IPS-20b (cell line): ENCODE data around the gene CDK4.
"Not testable (repeated sequence)": the region's sequence is repeated elsewhere in the genome, so short reads cannot be mapped to it uniquely, and the experiment has no call there.

Source experiments
- H3K27ac ChIP-seq: one replicate; pipeline ENCODE4 v1.5.1; 2013; ENCODE audit warnings: low read length
- H3K27me3 ChIP-seq: 2 replicates; pipeline ENCODE4 v1.6.1; 2013; ENCODE audit warnings: mild to moderate bottlenecking, low read length, inconsistent platforms; ENCODE audit not compliant: insufficient read depth
- H3K36me3 ChIP-seq: 2 replicates; pipeline ENCODE4 v1.6.1; 2013; ENCODE audit warnings: low read depth, mild to moderate bottlenecking, inconsistent platforms, low read length, moderate library complexity; ENCODE audit not compliant: insufficient read depth
- H3K4me1 ChIP-seq: 2 replicates; pipeline ENCODE4 v1.6.1; 2013; ENCODE audit warnings: mild to moderate bottlenecking, control low read depth, inconsistent platforms, low read length, moderate library complexity; ENCODE audit not compliant: insufficient read depth
- H3K4me3 ChIP-seq: 2 replicates; pipeline ENCODE4 v1.5.1; 2013; ENCODE audit warnings: mild to moderate bottlenecking, low read length, inconsistent platforms
- H3K9ac ChIP-seq: 2 replicates; pipeline ENCODE4 v1.6.1; 2013; ENCODE audit warnings: low read depth, mild to moderate bottlenecking, inconsistent platforms, low read length, moderate library complexity
- H3K9me3 ChIP-seq: 2 replicates; pipeline ENCODE4 v1.6.1; 2013; ENCODE audit warnings: mild to moderate bottlenecking, low read depth, low read length, inconsistent platforms; ENCODE audit not compliant: insufficient read depth

CDK4 gene

GRCh38 chr12:57718641-57719528 is 33.2 kb downstream of the CDK4 start:
- H3K4me3 ChIP-seq, result no peak overlapping the region
- no peak overlapping the region for H3K27ac ChIP-seq
- no peaks in the 10 kb centered on the region for H3K9me3 ChIP-seq
- no peak overlapping the region for H3K9ac ChIP-seq
- peaks cover 18% of the 10 kb centered on the region for H3K36me3 ChIP-seq
- H3K4me1 ChIP-seq, result no peaks in the 10 kb centered on the region
- H3K27me3 ChIP-seq, result peaks cover 13% of the 10 kb centered on the region

DNA sequence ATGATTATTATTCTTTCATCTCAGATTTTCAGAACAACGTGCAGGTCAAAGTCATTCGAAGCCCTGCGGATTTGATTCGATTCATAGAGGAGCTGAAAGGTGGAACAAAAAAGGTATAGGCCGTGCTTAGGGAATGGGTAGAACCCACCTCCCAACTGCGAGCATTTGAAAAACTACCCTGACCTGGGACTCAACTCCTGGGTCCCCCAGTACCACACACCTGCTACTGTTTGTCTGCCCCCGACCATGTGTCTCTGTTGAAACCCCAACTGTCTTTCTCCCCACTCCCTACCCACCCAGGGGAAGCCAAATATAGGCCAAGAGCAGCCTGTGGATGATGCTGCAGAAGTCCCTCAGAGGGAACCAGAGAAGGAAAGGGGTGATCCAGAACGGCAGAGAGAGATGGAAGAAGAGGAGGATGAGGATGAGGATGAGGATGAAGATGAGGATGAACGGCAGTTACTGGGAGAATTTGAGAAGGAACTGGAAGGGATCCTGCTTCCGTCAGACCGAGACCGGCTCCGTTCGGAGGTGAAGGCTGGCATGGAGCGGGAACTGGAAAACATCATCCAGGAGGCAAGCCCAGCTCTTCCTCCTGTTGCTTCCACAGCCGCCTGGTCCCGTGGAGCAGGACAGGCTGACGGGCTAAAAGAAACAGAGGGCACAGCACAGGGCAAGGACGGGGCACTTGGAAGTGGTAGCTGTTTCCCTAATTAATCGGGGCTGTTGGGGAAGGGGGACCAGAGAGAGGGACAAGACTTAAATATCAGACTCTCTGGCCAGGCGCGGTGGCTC is 34.1 kb downstream of the CDK4 start:
- H3K27ac ChIP-seq, result no peak overlapping the region
- no peaks in the 10 kb centered on the region for H3K4me1 ChIP-seq
- peaks cover 18% of the 10 kb centered on the region for H3K36me3 ChIP-seq
- peaks cover 4% of the 10 kb centered on the region for H3K27me3 ChIP-seq
- no peak overlapping the region for H3K9ac ChIP-seq
- H3K9me3 ChIP-seq, result no peaks in the 10 kb centered on the region
- no peak overlapping the region for H3K4me3 ChIP-seq

- H3K9me3 ChIP-seq, result no peaks in the 10 kb centered on the region
- no peaks in the 10 kb centered on the region for H3K27me3 ChIP-seq
- no peak overlapping the region for H3K9ac ChIP-seq
- no peak overlapping the region for H3K27ac ChIP-seq
- no peak overlapping the region for H3K4me3 ChIP-seq
- no peaks in the 10 kb centered on the region for H3K4me1 ChIP-seq
- peaks cover 18% of the 10 kb centered on the region for H3K36me3 ChIP-seq
Measured at GRCh38 chr12:57717131-57717530, 35.0 kb downstream of the CDK4 start.

- H3K9ac ChIP-seq, result no peak overlapping the region
- H3K27me3 ChIP-seq, result no peaks in the 10 kb centered on the region
- no peaks in the 10 kb centered on the region for H3K4me1 ChIP-seq
- H3K9me3 ChIP-seq, result no peaks in the 10 kb centered on the region
- H3K4me3 ChIP-seq, result no peak overlapping the region
- no peak overlapping the region for H3K27ac ChIP-seq
- H3K36me3 ChIP-seq, result peaks cover 18% of the 10 kb centered on the region
Measured at GRCh38 chr12:57716305-57716704, 35.8 kb downstream of the CDK4 start.

DNA sequence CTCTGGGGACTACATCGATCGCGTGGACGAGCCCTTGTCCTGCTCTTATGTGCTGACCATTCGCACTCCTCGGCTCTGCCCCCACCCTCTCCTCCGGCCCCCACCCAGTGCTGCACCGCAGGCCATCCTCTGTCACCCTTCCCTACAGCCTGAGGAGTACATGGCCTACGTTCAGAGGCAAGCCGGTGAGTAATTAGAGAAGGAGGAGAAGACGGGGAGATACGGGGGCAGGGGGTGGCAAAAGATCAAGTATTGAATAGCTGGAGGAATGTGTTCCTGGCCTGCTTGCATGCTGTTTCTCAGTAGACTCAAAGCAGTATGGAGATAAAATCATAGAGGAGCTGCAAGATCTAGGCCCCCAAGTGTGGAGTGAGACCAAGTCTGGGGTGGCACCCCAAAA is 36.3 kb downstream of the CDK4 start:
- Histone ChIP-seq H3K27me3 (no peaks in the 10 kb centered on the region), H3K4me1 (no peaks in the 10 kb centered on the region), H3K4me3 (no peak overlapping the region), H3K36me3 (peaks cover 18% of the 10 kb centered on the region), H3K27ac (no peak overlapping the region), H3K9ac (no peak overlapping the region), H3K9me3 (no peaks in the 10 kb centered on the region)

GRCh38 chr12:57715036-57715748 is 36.9 kb downstream of the CDK4 start:
- H3K9me3 ChIP-seq, H3K27me3 ChIP-seq, H3K27ac ChIP-seq, H3K9ac ChIP-seq, H3K4me3 ChIP-seq, H3K4me1 ChIP-seq: not testable (repeated sequence)
- H3K36me3 ChIP-seq, result peaks cover 18% of the 10 kb centered on the region

DNA sequence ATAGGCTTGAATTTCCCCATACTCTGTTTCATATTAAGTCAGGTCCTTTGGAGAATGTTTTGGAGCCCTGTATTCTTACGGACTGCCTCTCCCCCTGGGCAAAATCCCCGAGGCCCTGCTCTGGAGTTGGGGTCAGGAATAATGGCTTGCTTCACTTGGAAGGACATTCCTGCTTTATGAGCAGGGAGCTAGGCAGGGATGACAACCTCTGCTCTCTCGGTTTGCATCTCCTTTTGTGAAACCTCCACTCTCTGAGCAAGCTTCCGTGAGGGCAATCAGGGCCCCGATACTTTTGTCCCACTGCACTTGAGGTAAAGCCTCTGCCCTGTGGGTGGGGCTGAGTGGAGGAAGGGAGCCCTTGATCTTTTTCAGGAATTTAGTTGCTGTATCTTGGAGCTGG is 38.9 kb downstream of the CDK4 start:
- no peak overlapping the region for H3K27ac ChIP-seq
- no peaks in the 10 kb centered on the region for H3K4me1 ChIP-seq
- no peak overlapping the region for H3K4me3 ChIP-seq
- H3K9ac ChIP-seq, result no peak overlapping the region
- H3K9me3 ChIP-seq, result no peaks in the 10 kb centered on the region
- peaks cover 5% of the 10 kb centered on the region for H3K36me3 ChIP-seq
- no peaks in the 10 kb centered on the region for H3K27me3 ChIP-seq

- H3K36me3 ChIP-seq, result peaks cover under 1% of the 10 kb centered on the region; the same call in 1 of the 2 replicates
- H3K4me3 ChIP-seq, result no peak overlapping the region
- H3K4me1 ChIP-seq, result no peaks in the 10 kb centered on the region
- no peak overlapping the region for H3K27ac ChIP-seq
- H3K27me3 ChIP-seq, result no peaks in the 10 kb centered on the region
- H3K9me3 ChIP-seq, result no peaks in the 10 kb centered on the region
- H3K9ac ChIP-seq, result no peak overlapping the region
Measured at GRCh38 chr12:57712701-57713100, 39.4 kb downstream of the CDK4 start.

DNA sequence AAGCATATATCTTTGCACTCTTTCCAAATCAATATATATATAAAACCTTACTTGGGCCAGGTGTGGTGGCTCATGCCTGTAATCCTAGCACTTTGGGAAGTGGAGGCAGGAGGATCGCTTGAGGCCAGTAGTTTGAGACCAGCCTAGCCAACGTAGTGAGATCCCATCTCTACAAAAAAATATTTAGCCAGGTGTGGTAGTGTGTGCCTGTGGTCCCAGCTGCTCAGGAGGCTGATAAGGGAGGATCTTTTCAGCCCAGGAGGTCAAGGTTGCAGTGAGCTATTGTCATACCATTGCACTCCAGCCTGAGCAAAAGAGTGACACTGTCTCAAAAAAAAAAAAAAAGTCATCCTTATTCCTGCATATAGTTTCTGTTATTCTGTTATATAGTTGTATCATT is 43.8 kb downstream of the CDK4 start:
- H3K27ac ChIP-seq, result no peak overlapping the region
- no peaks in the 10 kb centered on the region; the same call in 1 of the 2 replicates for H3K9me3 ChIP-seq
- H3K4me1 ChIP-seq, result no peaks in the 10 kb centered on the region
- H3K36me3 ChIP-seq, result peaks cover 7% of the 10 kb centered on the region; the same call in 1 of the 2 replicates
- no peak overlapping the region for H3K9ac ChIP-seq
- no peak overlapping the region for H3K4me3 ChIP-seq
- no peaks in the 10 kb centered on the region for H3K27me3 ChIP-seq

DNA sequence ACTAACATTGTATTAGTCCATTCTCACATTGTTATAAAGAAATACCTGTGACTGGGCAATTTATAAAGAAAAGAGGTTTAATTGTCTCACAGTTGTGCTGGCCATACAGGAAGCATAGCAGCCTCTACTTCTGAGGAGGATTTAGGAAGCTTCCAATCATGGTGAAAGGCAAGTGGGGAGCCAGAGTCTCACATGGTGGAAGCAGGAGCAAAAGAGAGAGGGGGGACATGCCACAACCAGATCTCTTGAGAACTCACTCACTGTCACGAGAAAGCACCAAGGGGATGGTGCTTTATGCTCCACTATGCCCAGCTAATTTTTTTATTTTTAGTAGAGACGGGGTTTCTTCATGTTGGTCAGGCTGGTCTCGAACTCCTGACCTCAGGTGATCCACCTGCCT is 44.9 kb downstream of the CDK4 start:
- Histone ChIP-seq H3K36me3 (peaks cover 10% of the 10 kb centered on the region; the same call in 1 of the 2 replicates), H3K9me3 (no peaks in the 10 kb centered on the region; the same call in 1 of the 2 replicates), H3K9ac (no peak overlapping the region), H3K27ac (no peak overlapping the region), H3K4me1 (no peaks in the 10 kb centered on the region), H3K27me3 (no peaks in the 10 kb centered on the region), H3K4me3 (no peak overlapping the region)

DNA sequence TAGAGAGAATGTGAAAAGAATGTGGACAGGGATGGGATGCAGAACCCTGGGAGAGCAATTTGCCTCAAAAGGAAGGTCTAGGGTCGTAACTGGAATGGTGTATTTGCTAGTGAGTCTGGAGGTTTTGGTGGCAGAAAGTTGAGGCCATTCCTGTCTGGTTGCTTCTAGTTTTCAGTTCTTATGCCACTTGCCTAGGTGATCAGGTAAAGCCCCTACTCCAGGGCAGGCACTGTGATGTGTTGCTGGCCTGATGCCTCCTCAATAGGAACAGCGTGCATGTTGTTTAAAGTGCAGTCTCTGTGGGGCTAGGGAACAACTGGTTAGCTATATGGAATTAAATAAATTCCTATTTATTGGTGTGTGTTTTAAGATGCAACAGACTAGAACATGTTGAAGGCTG is 51.8 kb downstream of the CDK4 start:
- no peaks in the 10 kb centered on the region for H3K4me1 ChIP-seq
- no peak overlapping the region; the same call in 1 of the 2 replicates for H3K9ac ChIP-seq
- no peak overlapping the region for H3K4me3 ChIP-seq
- no peaks in the 10 kb centered on the region for H3K27me3 ChIP-seq
- no peak overlapping the region for H3K27ac ChIP-seq
- H3K9me3 ChIP-seq, result no peaks in the 10 kb centered on the region; the same call in 1 of the 2 replicates
- peaks cover 29% of the 10 kb centered on the region; the same call in 1 of the 2 replicates for H3K36me3 ChIP-seq
